Neural cell (in vitro differentiated cells): ENCODE data around the gene ZBTB25. TPM values are rescaled to one million over a fixed set of nuclear protein-coding genes. Genes with fewer than 3 reads are reported as not detected.

ENCODE experiments used
- H2AFZ ChIP-seq: fragments of 200-600, 300-800 bp; sonication (generic), shearing (Covaris generic); 2 replicates; pipeline ENCODE4 v1.6.0; 2014; ENCODE audit warnings: low read depth, mild to moderate bottlenecking, antibody characterized with exemption, low read length, moderate library complexity
- H3F3A ChIP-seq: fragments of 200-600 bp; shearing (Covaris generic); 2 replicates; pipeline ENCODE4 v1.6.1; 2016; ENCODE audit warnings: mild to moderate bottlenecking, moderate library complexity, mixed read lengths, antibody characterized with exemption, low read length; ENCODE audit not compliant: insufficient read depth, poor library complexity, severe bottlenecking
- H3K27ac ChIP-seq: fragments of 200-600, 300-800 bp; sonication (generic), shearing (Covaris generic); 2 replicates; pipeline ENCODE4 v1.5.1; 2014; ENCODE audit warnings: mild to moderate bottlenecking, low read length, moderate library complexity
- H3K27me3 ChIP-seq: fragments of 300-800, 200-600 bp; sonication (generic), shearing (Covaris generic); 2 replicates; pipeline ENCODE4 v1.6.0; 2014; ENCODE audit warnings: mild to moderate bottlenecking, low read depth, low read length, moderate library complexity; ENCODE audit not compliant: insufficient read depth
- H3K36me3 ChIP-seq: fragments of 300-800, 200-600 bp; sonication (generic), shearing (Covaris generic); 2 replicates; pipeline ENCODE4 v1.5.1; 2014; ENCODE audit warnings: mild to moderate bottlenecking, antibody characterized with exemption, low read length, moderate library complexity; ENCODE audit not compliant: insufficient read depth
- H3K4me2 ChIP-seq: fragments of 300-800, 200-600 bp; sonication (generic), shearing (Covaris generic); 2 replicates; pipeline ENCODE4 v1.6.0; 2014; ENCODE audit warnings: mild to moderate bottlenecking, low read length
- H3K4me3 ChIP-seq: fragments of 300-800, 200-600 bp; sonication (generic), shearing (Covaris generic); 2 replicates; pipeline ENCODE4 v1.5.1; 2014; ENCODE audit warnings: mild to moderate bottlenecking, low read length, moderate library complexity
- H3K79me2 ChIP-seq: fragments of 200-600 bp; shearing (Covaris generic); replicated peaks from 2 replicates; pipeline ENCODE4 v1.6.0; 2014; ENCODE audit warnings: mild to moderate bottlenecking, low read length, moderate library complexity; ENCODE audit not compliant: insufficient read depth
- H3K9ac ChIP-seq: fragments of 300-800, 200-600 bp; sonication (generic), shearing (Covaris generic); 2 replicates; pipeline ENCODE4 v1.6.1; 2016; ENCODE audit warnings: mild to moderate bottlenecking, low read length, mixed read lengths
- H3K9me2 ChIP-seq: fragments of 200-600 bp; shearing (Covaris generic); 2 replicates; pipeline ENCODE4 v1.6.1; 2016; ENCODE audit warnings: mild to moderate bottlenecking, low read length, mixed read lengths; ENCODE audit not compliant: insufficient read depth
- H3K9me3 ChIP-seq: fragments of 200-600, 300-800 bp; sonication (generic), shearing (Covaris generic); 2 replicates; pipeline ENCODE4 v1.6.1; 2016; ENCODE audit warnings: mild to moderate bottlenecking, mixed run types, low read length, moderate library complexity, mixed read lengths
- H4K20me1 ChIP-seq: fragments of 200-600 bp; shearing (Covaris generic); 2 replicates; pipeline ENCODE4 v1.6.1; 2016; ENCODE audit warnings: mild to moderate bottlenecking, mixed run types; ENCODE audit not compliant: insufficient read depth
- EP300 ChIP-seq: fragments of 450-650 bp; conservative IDR thresholded peaks from 2 replicates; pipeline ENCODE4 v1.6.1; 2014; ENCODE audit warnings: antibody characterized with exemption, mild to moderate bottlenecking, moderate library complexity; ENCODE audit not compliant: poor library complexity, severe bottlenecking
- EZH2 ChIP-seq: fragments of 200-600, 300-800 bp; shearing (Covaris generic), sonication (generic); IDR thresholded peaks from 2 replicates; pipeline ENCODE4 v1.6.1; 2014; ENCODE audit warnings: antibody characterized with exemption, low read length, borderline replicate concordance, mild to moderate bottlenecking; ENCODE audit not compliant: insufficient read depth, poor library complexity, severe bottlenecking
- MXI1 ChIP-seq: fragments of 450-650 bp; conservative IDR thresholded peaks from 2 replicates; pipeline ENCODE4 v1.6.1; 2014; ENCODE audit warnings: antibody characterized with exemption, mild to moderate bottlenecking; ENCODE audit not compliant: poor library complexity, severe bottlenecking
- POLR2AphosphoS5 ChIP-seq: IDR thresholded peaks from 2 replicates; pipeline ENCODE4 v1.6.1; 2012
- RAD21 ChIP-seq: fragments of 450-650 bp; conservative IDR thresholded peaks from 2 replicates; pipeline ENCODE4 v1.6.1; 2014; ENCODE audit warnings: antibody characterized with exemption, mild to moderate bottlenecking, moderate library complexity
- SMC3 ChIP-seq: fragments of 450-650 bp; conservative IDR thresholded peaks from 2 replicates; pipeline ENCODE4 v1.6.1; 2014; ENCODE audit warnings: antibody characterized with exemption, mild to moderate bottlenecking, moderate library complexity; ENCODE audit not compliant: poor library complexity
- TAF1 ChIP-seq: IDR thresholded peaks from 2 replicates; pipeline ENCODE4 v1.6.1; 2012; ENCODE audit warnings: low read depth
- polyA plus RNA-seq: library from polyadenylated mRNA; depleted of rRNA; stranded (reverse); fragments of >200 nt; gene quantifications from 2 replicates; pipeline ENCODE4 v1.2.3, GENCODE V29; 2014
- TF ChIP-seq, protein P1 (sequence below): IDR thresholded peaks from 2 replicates; pipeline ENCODE4 v1.6.1; 2012; ENCODE audit warnings: borderline replicate concordance
- TF ChIP-seq, protein P2 (sequence below): fragments of 450-650 bp; IDR thresholded peaks from 2 replicates; pipeline ENCODE4 v1.5.1; 2014; ENCODE audit warnings: antibody characterized with exemption, mild to moderate bottlenecking, moderate library complexity; ENCODE audit not compliant: poor library complexity, severe bottlenecking

ZBTB25 gene
- polyA plus RNA-seq, 1 donor from 2014 or later, result 5.3 TPM

DNA sequence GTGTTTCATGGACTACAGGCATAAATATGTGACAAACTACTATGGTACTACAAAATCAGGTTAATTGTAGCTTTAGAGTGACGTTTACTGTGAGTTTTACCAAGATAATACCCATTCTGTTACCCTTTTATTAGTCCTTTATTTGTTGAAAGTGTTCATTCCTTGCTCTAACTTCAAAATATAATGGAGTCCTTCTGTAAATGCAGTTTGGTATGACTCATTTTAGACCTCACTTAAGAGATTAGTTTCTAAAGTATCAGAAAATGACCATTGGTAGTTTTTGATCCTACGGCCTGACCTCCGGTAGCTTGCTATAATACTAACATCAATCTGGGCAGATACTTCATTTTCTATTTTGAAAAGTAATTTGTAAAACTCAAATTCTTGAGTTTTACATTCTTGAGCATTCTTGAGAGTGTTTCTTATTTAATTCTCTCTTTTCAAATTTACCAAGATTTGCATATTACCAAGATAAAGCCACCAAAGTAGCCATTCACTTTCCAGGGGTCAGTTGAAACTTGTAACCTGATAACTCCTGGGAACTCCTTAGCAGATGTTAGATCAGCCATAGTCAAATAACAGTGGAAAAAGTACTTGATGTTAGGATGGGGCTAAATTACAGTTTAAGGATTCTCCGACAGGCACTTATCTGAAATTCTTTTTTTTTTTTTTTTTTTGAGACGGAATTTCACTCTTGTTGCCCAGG is 41.1 kb upstream of the ZBTB25 start:
- Histone ChIP-seq H3K27me3 (peaks cover 22% of the 10 kb centered on the region), H3K27ac (no peak overlapping the region), H3K36me3 (no peaks in the 10 kb centered on the region), H3K4me3 (no peak overlapping the region), H2AFZ (no peak overlapping the region), H4K20me1 (no peaks in the 10 kb centered on the region), H3K9me3 (peaks cover 12% of the 10 kb centered on the region), H3K9ac (no peak overlapping the region), H3K4me2 (no peak overlapping the region), H3K9me2 (no peaks in the 10 kb centered on the region), H3K79me2 (no peaks in the 10 kb centered on the region), H3F3A (no peaks in the 10 kb centered on the region)
- TF ChIP-seq EP300 (no peak), TAF1 (no peak), EZH2 (no peak), MXI1 (no peak), SMC3 (no peak), POLR2AphosphoS5 (no peak), RAD21 (no peak)
- TF ChIP-seq, protein P1, sequence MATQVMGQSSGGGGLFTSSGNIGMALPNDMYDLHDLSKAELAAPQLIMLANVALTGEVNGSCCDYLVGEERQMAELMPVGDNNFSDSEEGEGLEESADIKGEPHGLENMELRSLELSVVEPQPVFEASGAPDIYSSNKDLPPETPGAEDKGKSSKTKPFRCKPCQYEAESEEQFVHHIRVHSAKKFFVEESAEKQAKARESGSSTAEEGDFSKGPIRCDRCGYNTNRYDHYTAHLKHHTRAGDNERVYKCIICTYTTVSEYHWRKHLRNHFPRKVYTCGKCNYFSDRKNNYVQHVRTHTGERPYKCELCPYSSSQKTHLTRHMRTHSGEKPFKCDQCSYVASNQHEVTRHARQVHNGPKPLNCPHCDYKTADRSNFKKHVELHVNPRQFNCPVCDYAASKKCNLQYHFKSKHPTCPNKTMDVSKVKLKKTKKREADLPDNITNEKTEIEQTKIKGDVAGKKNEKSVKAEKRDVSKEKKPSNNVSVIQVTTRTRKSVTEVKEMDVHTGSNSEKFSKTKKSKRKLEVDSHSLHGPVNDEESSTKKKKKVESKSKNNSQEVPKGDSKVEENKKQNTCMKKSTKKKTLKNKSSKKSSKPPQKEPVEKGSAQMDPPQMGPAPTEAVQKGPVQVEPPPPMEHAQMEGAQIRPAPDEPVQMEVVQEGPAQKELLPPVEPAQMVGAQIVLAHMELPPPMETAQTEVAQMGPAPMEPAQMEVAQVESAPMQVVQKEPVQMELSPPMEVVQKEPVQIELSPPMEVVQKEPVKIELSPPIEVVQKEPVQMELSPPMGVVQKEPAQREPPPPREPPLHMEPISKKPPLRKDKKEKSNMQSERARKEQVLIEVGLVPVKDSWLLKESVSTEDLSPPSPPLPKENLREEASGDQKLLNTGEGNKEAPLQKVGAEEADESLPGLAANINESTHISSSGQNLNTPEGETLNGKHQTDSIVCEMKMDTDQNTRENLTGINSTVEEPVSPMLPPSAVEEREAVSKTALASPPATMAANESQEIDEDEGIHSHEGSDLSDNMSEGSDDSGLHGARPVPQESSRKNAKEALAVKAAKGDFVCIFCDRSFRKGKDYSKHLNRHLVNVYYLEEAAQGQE, result no peak
- TF ChIP-seq, protein P2, sequence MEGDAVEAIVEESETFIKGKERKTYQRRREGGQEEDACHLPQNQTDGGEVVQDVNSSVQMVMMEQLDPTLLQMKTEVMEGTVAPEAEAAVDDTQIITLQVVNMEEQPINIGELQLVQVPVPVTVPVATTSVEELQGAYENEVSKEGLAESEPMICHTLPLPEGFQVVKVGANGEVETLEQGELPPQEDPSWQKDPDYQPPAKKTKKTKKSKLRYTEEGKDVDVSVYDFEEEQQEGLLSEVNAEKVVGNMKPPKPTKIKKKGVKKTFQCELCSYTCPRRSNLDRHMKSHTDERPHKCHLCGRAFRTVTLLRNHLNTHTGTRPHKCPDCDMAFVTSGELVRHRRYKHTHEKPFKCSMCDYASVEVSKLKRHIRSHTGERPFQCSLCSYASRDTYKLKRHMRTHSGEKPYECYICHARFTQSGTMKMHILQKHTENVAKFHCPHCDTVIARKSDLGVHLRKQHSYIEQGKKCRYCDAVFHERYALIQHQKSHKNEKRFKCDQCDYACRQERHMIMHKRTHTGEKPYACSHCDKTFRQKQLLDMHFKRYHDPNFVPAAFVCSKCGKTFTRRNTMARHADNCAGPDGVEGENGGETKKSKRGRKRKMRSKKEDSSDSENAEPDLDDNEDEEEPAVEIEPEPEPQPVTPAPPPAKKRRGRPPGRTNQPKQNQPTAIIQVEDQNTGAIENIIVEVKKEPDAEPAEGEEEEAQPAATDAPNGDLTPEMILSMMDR, result no peak

DNA sequence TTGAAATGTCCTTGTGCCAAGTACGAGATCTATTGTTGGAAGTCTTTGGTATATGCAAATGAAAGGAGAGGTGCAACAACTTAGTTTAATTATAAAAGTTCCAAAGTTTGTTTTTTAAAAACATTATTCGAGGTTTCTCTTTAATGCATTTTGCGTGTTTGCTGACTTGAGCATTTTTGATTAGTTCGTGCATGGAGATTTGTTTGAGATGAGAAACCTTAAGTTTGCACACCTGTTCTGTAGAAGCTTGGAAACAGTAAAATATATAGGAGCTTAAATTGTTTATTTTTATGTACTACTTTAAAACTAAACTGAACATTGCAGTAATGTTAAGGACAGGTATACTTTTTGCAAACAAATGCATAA is 39.2 kb upstream of the ZBTB25 start:
- H3K9ac ChIP-seq, result no peak overlapping the region
- H3K27ac ChIP-seq, result no peak overlapping the region
- TF ChIP-seq, protein P2, result no peak
- TF ChIP-seq RAD21 (no peak), SMC3 (no peak), EP300 (no peak), TAF1 (no peak), MXI1 (no peak), EZH2 (no peak), POLR2AphosphoS5 (no peak)
- TF ChIP-seq, protein P1, result no peak
- H3K27me3 ChIP-seq, result peaks cover 12% of the 10 kb centered on the region
- H3K4me2 ChIP-seq, result no peak overlapping the region
- no peak overlapping the region for H3K4me3 ChIP-seq
- H2AFZ ChIP-seq, result no peak overlapping the region
- H3F3A ChIP-seq, result no peaks in the 10 kb centered on the region
- H3K79me2 ChIP-seq, result no peaks in the 10 kb centered on the region
- H3K36me3 ChIP-seq, result no peaks in the 10 kb centered on the region
- no peaks in the 10 kb centered on the region for H4K20me1 ChIP-seq
- peaks cover 15% of the 10 kb centered on the region for H3K9me3 ChIP-seq
- no peaks in the 10 kb centered on the region for H3K9me2 ChIP-seq
